NB4 (cell line): ENCODE measurements around the gene TEKTIP1.

ENCODE experiments used
- CTCF ChIP-seq: IDR thresholded peaks from one replicate; pipeline ENCODE4 v1.5.1; 2012; ENCODE audit warnings: low read depth, low read length
- MAX ChIP-seq: IDR thresholded peaks from 2 replicates; pipeline ENCODE4 v1.6.1; 2011; ENCODE audit warnings: low read depth, low read length

GRCh38 chr19:3538965-3539755, at the start of gene TEKTIP1:
- no peak for TF ChIP-seq CTCF
- no peak for TF ChIP-seq MAX
